Lower leg skin (tissue), 3 donors: ENCODE results near the gene TEX13D.

ENCODE experiments used
- CTCF ChIP-seq, 3 donors: fragments of 450-650 bp; IDR thresholded peaks; one replicate each; pipeline ENCODE4 v1.5.1; 2016; ENCODE audit warnings: antibody characterized with exemption in 3 of 3, mild to moderate bottlenecking in 3 of 3, moderate library complexity in 2 of 3
- POLR2A ChIP-seq, 2 donors: fragments of 450-650 bp; IDR thresholded peaks; one replicate each; pipeline ENCODE4 v1.6.1; 2016 to 2017; ENCODE audit warnings: antibody characterized with exemption in 2 of 2, mild to moderate bottlenecking in 1 of 2, moderate library complexity in 1 of 2

DNA sequence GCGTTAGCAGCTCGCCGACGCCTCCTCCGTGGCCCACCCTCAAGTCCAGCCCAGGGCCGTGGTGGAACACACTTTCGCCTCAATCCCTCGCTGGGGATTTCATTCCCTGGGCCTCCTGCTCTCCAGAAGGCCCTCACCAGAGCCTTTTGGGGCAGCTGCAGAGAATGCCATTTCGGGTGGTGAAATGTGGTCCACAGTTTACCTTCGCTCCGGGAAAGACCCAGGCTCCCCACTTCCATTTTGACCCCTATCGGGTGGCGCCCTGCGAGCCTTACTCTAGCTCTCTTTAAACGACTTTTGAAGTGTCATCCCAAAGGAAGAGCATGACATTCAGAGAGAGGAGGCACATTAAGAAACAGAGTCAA, 14.4 kb downstream of the TEX13D start:
- TF ChIP-seq CTCF (IDR thresholded peaks at IDR 0.05) = no peak
- no peak for TF ChIP-seq POLR2A (IDR thresholded peaks at IDR 0.05)
